ENCODE data around the gene MCTP2. TPM values are rescaled to one million over a fixed set of nuclear protein-coding genes. Genes with fewer than 3 reads are reported as not detected.

MCTP2 gene
- total and polyA plus RNA-seq, 9 of the 15 experiments (the other 6 are each of a cell fraction or from before 2014, with no cell fraction given) = 0.07 TPM; not detected in 8

DNA sequence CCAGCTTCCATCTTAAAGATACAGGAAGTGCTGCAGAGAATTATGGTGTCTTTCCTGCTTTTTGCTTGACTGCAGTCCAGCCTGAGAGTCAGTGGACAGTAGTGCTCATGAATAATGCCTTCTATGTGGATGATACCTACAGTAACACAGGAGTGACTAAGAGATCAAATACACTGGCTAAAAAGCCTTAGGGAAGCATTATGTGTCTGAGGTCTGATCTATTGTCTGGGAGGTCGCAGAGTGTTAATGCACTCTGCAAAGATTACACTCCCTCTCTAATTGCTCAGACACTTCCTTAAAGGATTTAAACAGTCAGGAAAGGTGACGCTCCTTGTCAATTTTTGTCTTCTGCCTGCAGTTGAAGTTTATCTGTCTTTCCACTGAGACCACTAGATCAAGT lies 183.6 kb downstream of the MCTP2 start:
- Histone ChIP-seq H3K9me1 (ENCODE audit: control insufficient read depth, insufficient read depth, low read length) (no peaks in the 10 kb centered on the region), H3K27me3 (ENCODE audit: control insufficient read depth in 2 of 2, insufficient read depth in 2 of 2, low read length in 2 of 2) (no peaks in the 10 kb centered on the region), H3K4me1 (replicated peaks in 1 of 2; ENCODE audit: control insufficient read depth in 2 of 2, insufficient read depth in 2 of 2, low read length in 2 of 2) (no peaks in the 10 kb centered on the region), H3K4me2 (ENCODE audit: insufficient read depth, low read length) (no peak overlapping the region), H2AFZ (ENCODE audit: low read depth, low read length) (no peak overlapping the region), H3K27ac (ENCODE audit: extremely low read depth, low read depth, low read length) (no peak overlapping the region), H3K36me3 (ENCODE audit: control insufficient read depth, insufficient read depth, low read length) (no peaks in the 10 kb centered on the region), H3K9ac (ENCODE audit: insufficient read depth in 1 of 2, low read depth in 2 of 2, low read length in 2 of 2) (no peak overlapping the region), H3K4me3 (no peak overlapping the region), H3K9me3 (replicated peaks; ENCODE audit: control insufficient read depth, insufficient read depth, low read depth, low read length) (no peaks in the 10 kb centered on the region), H3K79me2 (ENCODE audit: control insufficient read depth, insufficient read depth, low read length) (no peaks in the 10 kb centered on the region), H4K20me1 (replicated peaks; ENCODE audit: control insufficient read depth, insufficient read depth, low read length) (no peaks in the 10 kb centered on the region)
- ChIA-PET CTCF (ENCODE audit: low intra/inter-chr PET ratio) (no interaction called here), POLR2A (no interaction called here)
- no peak for ATAC-seq
- intact Hi-C loops (cut with micrococcal nuclease) = no loop called here
- no peak for FAIRE-seq
- no TSS peak for BruUV-seq (replicated peaks)
- in situ Hi-C loops (cut with MboI) = no loop called here
- TF ChIP-seq ZNF12 (CRISPR knock-in tag; IDR thresholded peaks at IDR 0.05) (no peak), NONO (IDR thresholded peaks at IDR 0.05; ENCODE audit: low read depth in 2 of 2, low read length in 1 of 2) (no peak), ZBTB1 (CRISPR knock-in tag; IDR thresholded peaks at IDR 0.05; ENCODE audit: borderline replicate concordance, low read depth) (no peak), MAFK (IDR thresholded peaks at IDR 0.05; ENCODE audit: low read length) (no peak), TSC22D4 (tag; IDR thresholded peaks at IDR 0.05) (no peak), HNRNPK (IDR thresholded peaks at IDR 0.05; ENCODE audit: low read depth, low read length, poor library complexity, severe bottlenecking) (no peak)
- TF ChIP-seq, protein P1, sequence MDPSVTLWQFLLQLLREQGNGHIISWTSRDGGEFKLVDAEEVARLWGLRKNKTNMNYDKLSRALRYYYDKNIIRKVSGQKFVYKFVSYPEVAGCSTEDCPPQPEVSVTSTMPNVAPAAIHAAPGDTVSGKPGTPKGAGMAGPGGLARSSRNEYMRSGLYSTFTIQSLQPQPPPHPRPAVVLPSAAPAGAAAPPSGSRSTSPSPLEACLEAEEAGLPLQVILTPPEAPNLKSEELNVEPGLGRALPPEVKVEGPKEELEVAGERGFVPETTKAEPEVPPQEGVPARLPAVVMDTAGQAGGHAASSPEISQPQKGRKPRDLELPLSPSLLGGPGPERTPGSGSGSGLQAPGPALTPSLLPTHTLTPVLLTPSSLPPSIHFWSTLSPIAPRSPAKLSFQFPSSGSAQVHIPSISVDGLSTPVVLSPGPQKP (CRISPR knock-in tag; IDR thresholded peaks at IDR 0.05) = no peak
- no peak for DNase-seq (ENCODE audit: extremely low read depth in 1 of 4, low spot score in 3 of 4)
- 4% methylated on average over 2 of the region's 2 CpGs for WGBS (ENCODE audit: insufficient coverage, low coverage, missing lambda C conversion rate)

Measured in K562 (cell line).